Endothelial cell of umbilical vein (primary cell): Measurements from ENCODE around the gene CLASRP. TPM values are rescaled to one million over a fixed set of nuclear protein-coding genes. Genes with fewer than 3 reads are reported as not detected.

Source experiments
- BruUV-seq: library from RNA; stranded (reverse); fragments of 400-500 nt; replicated peaks from 2 replicates; lab custom pipeline; 2021; lab: Mats Ljungman, UMichigan
- CTCF ChIA-PET: fragments of 300-600, 350-600 bp; sonication (Branson Sonifier 250); formaldehyde crosslinking; loops from one replicate; lab custom pipeline; 2021; ENCODE audit warnings: antibody characterized with exemption, inconsistent platforms; lab: Charles Lee
- POLR2A ChIA-PET: fragments of 300-600, 350-600 bp; sonication (Branson Sonifier 250); formaldehyde crosslinking; loops from one replicate; lab custom pipeline; 2021; ENCODE audit warnings: antibody characterized with exemption, inconsistent platforms; lab: Charles Lee
- DNase-seq: peaks from one replicate; pipeline ENCODE4 v3.0.0-alpha.2; 2011; ENCODE audit warnings: low read depth, low spot score
- FAIRE-seq: peaks from 2 replicates; lab custom pipeline; 2011; peaks lifted over from hg19 to GRCh38; lab: Jason Lieb, UNC
- H2AFZ ChIP-seq: 2 replicates; pipeline ENCODE4 v1.6.0; 2012; ENCODE audit warnings: low read depth, low read length, control low read depth, inconsistent platforms
- H3K27ac ChIP-seq: 2 replicates; pipeline ENCODE4 v1.5.1; 2011; ENCODE audit warnings: low read depth, mild to moderate bottlenecking, control low read depth, low read length, moderate library complexity; ENCODE audit not compliant: insufficient read depth
- H3K27me3 ChIP-seq, 2 experiments: 2 replicates each; pipeline versions ENCODE4 v1.6.0 to v1.6.1; 2011; ENCODE audit warnings: low read length in 2 of 2, mixed read lengths in 1 of 2; ENCODE audit not compliant: control insufficient read depth in 2 of 2, insufficient read depth in 2 of 2
- H3K36me3 ChIP-seq, 2 experiments: 2 replicates in 1 of 2; 3 replicates in 1 of 2; pipeline ENCODE4 v1.5.1; 2011; ENCODE audit warnings: low read length in 2 of 2, mild to moderate bottlenecking in 1 of 2, moderate library complexity in 1 of 2; ENCODE audit not compliant: control insufficient read depth in 2 of 2, insufficient read depth in 2 of 2; ENCODE audit errors: extremely low read depth in 1 of 2
- H3K4me1 ChIP-seq: 3 replicates; pipeline ENCODE4 v1.5.1; 2011; ENCODE audit warnings: mild to moderate bottlenecking, low read length; ENCODE audit not compliant: control insufficient read depth, insufficient read depth; ENCODE audit errors: extremely low read depth
- H3K4me2 ChIP-seq: 2 replicates; pipeline ENCODE4 v1.6.1; 2011; ENCODE audit warnings: low read length, control low read depth, mixed read lengths; ENCODE audit not compliant: insufficient read depth
- H3K4me3 ChIP-seq, 3 experiments: fragments of 200-600 bp in 1 of 3; sonication (generic), shearing (Covaris generic) in 1 of 3; replicated peaks in 1 of 3; 2 replicates each; pipeline ENCODE4 v1.5.1; 2011 to 2016; ENCODE audit warnings: control low read depth in 3 of 3, low read length in 3 of 3, mild to moderate bottlenecking in 2 of 3, inconsistent platforms in 1 of 3, low read depth in 1 of 3, moderate library complexity in 1 of 3; ENCODE audit not compliant: insufficient read depth in 1 of 3
- H3K79me2 ChIP-seq: 2 replicates; pipeline ENCODE4 v1.6.0; 2012; ENCODE audit warnings: low read length, inconsistent platforms; ENCODE audit not compliant: control insufficient read depth, insufficient read depth
- H3K9ac ChIP-seq: replicated peaks from 2 replicates; pipeline ENCODE3; 2011; ENCODE audit warnings: low read length, control low read depth; ENCODE audit not compliant: insufficient read depth; ENCODE audit errors: extremely low read depth
- H3K9me1 ChIP-seq: replicated peaks from 3 replicates; pipeline ENCODE4 v1.6.0; 2011; ENCODE audit warnings: mild to moderate bottlenecking, low read length; ENCODE audit not compliant: control insufficient read depth, insufficient read depth; ENCODE audit errors: extremely low read depth
- H3K9me3 ChIP-seq: replicated peaks from 2 replicates; pipeline ENCODE4 v1.5.1; 2012; ENCODE audit warnings: low read length, inconsistent platforms; ENCODE audit not compliant: control insufficient read depth, insufficient read depth
- H4K20me1 ChIP-seq: replicated peaks from 2 replicates; pipeline ENCODE3; 2011; ENCODE audit warnings: mild to moderate bottlenecking, low read length; ENCODE audit not compliant: control insufficient read depth, insufficient read depth; ENCODE audit errors: extremely low read depth
- CTCF ChIP-seq, 2 donors: IDR thresholded peaks; 1 replicate in 1 of 2; 2 replicates in 1 of 2; pipeline ENCODE4 v1.5.1; 2011; ENCODE audit warnings: low read length in 2 of 2, mild to moderate bottlenecking in 2 of 2, moderate library complexity in 2 of 2, control low read depth in 1 of 2, inconsistent platforms in 1 of 2, low read depth in 1 of 2; ENCODE audit not compliant: insufficient read depth in 1 of 2; ENCODE audit errors: extremely low read depth in 1 of 2
- EZH2 ChIP-seq: IDR thresholded peaks from 2 replicates; pipeline ENCODE4 v1.6.1; 2012; ENCODE audit warnings: borderline replicate concordance, low read depth, mild to moderate bottlenecking, moderate library complexity, low read length, inconsistent platforms; ENCODE audit not compliant: severe bottlenecking
- FOS ChIP-seq: IDR thresholded peaks from 2 replicates; pipeline ENCODE4 v1.6.1; 2011; ENCODE audit warnings: mild to moderate bottlenecking, low read length, moderate library complexity, borderline replicate concordance; ENCODE audit not compliant: insufficient read depth
- GATA2 ChIP-seq: IDR thresholded peaks from 2 replicates; pipeline ENCODE4 v1.7.0; 2011; ENCODE audit warnings: low read depth, mild to moderate bottlenecking, moderate library complexity, mixed read lengths, low read length; ENCODE audit not compliant: insufficient read length, insufficient read depth
- JUN ChIP-seq: IDR thresholded peaks from 2 replicates; pipeline ENCODE4 v1.6.1; 2011; ENCODE audit warnings: borderline replicate concordance, low read depth; ENCODE audit not compliant: insufficient read length, insufficient read depth
- MAX ChIP-seq: IDR thresholded peaks from 2 replicates; pipeline ENCODE4 v1.6.1; 2011; ENCODE audit not compliant: insufficient read depth, insufficient read length
- MYC ChIP-seq: IDR thresholded peaks from one replicate; pipeline ENCODE4 v1.6.1; 2011; ENCODE audit warnings: mild to moderate bottlenecking, low read depth, low read length
- POLR2A ChIP-seq: IDR thresholded peaks from 2 replicates; pipeline ENCODE4 v1.6.1; 2012; ENCODE audit warnings: low read depth, mild to moderate bottlenecking, control low read depth, low read length
- POLR2AphosphoS5 ChIP-seq: IDR thresholded peaks from 2 replicates; pipeline ENCODE4 v1.6.1; 2012; ENCODE audit warnings: low read depth, mild to moderate bottlenecking, control low read depth, low read length, moderate library complexity; ENCODE audit not compliant: insufficient read depth
- dilution Hi-C: fragments of 300-500 bp; cut with MboI; formaldehyde crosslinking; loops from one replicate; pipeline ENCODE4 v1.15.0; 2019; ENCODE audit warnings: low sequenced_read_pairs; ENCODE audit not compliant: extremely low pct_ligation_motif_present
- intact Hi-C: fragments of 100-400 bp; cut with micrococcal nuclease; formaldehyde crosslinking; loops from one replicate; pipeline ENCODE4 v1.10.0; 2022
- polyA plus RNA-seq, 4 experiments: library from polyadenylated mRNA; depleted of rRNA in 3 of 4; stranded (reverse) in 3 of 4; unstranded in 1 of 4; fragments of >200 nt; gene quantifications; 2 replicates each; pipeline versions ENCODE4 v1.2.1 to v1.2.3, GENCODE V29; 2011 to 2012; ENCODE audit warnings: missing spikeins in 1 of 4
- total RNA-seq: library from RNA; stranded (reverse); gene quantifications from 2 replicates; pipeline ENCODE4 v1.2.3, GENCODE V29; 2021

CLASRP gene
- total and polyA plus RNA-seq, 2 donors (not counting 3 experiments of a cell fraction or from before 2014, with no cell fraction given) = 40.7 to 70.7 TPM

DNA sequence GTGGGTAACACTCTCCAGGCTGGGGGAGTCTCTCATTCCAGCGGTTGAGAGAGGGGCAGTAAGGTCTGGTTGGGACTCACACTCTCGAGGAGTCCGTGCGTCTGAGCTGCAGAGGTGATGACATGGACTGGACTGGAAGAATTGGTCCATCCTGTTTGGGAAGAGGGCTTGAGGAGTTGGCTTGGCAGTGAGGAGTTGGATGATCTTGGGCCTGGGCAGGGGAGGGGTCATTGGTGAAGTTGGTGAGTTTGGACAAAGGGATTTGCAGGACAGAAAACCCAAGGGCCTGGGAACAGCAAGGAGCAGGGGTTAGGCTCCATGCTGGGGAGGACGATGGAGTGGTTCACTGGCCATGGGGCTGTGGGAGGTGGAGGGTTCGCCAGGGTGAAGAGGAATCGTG is 57.9 kb downstream of the CLASRP start:
- CTCF ChIA-PET = no interaction called here

More for the DNA sequence above, 57.9 kb downstream of the CLASRP start:
- no peak overlapping the region for H3K9ac ChIP-seq
- H3K9me1 ChIP-seq = no peaks in the 10 kb centered on the region
- no peak overlapping the region for H3K4me2 ChIP-seq
- H3K36me3 ChIP-seq = no peaks in the 10 kb centered on the region
- no peaks in the 10 kb centered on the region for H4K20me1 ChIP-seq
- no peak overlapping the region for H3K27ac ChIP-seq
- no peaks in the 10 kb centered on the region for H3K9me3 ChIP-seq
- peaks cover 86% of the 10 kb centered on the region for H3K79me2 ChIP-seq
- no TSS peak for BruUV-seq
- POLR2A ChIA-PET = interaction anchor here (0.6 kb wide), 1 partner anchor 211 kb away, joined by 5 read pairs; no protein-coding TSS in a partner anchor
- no peak overlapping the region for H2AFZ ChIP-seq
- H3K4me1 ChIP-seq = peaks cover 24% of the 10 kb centered on the region
- intact Hi-C loops = no loop called here
- dilution Hi-C loops = no loop called here
- H3K27me3 ChIP-seq = no peaks in the 10 kb centered on the region
- no peak for TF ChIP-seq GATA2
- no peak for TF ChIP-seq CTCF (IDR thresholded peaks at IDR 0.05; ENCODE audit: extremely low read depth in 1 of 2, insufficient read depth in 1 of 2, low read depth in 1 of 2, low read length in 2 of 2)
- TF ChIP-seq FOS = no peak
- TF ChIP-seq MAX = no peak
- no peak for TF ChIP-seq POLR2AphosphoS5
- TF ChIP-seq MYC = no peak
- TF ChIP-seq EZH2 = no peak
- no peak for TF ChIP-seq POLR2A
- TF ChIP-seq JUN = no peak
- DNase-seq = no peak
- FAIRE-seq = no peak
- H3K4me3 ChIP-seq = no peak overlapping the region
